Peyer's patch (tissue), 4 donors: ENCODE results near the gene EDA. TPM values are rescaled to one million over a fixed set of nuclear protein-coding genes. Genes with fewer than 3 reads are reported as not detected.

Experiments used
- DNase-seq, 3 donors: peaks; one replicate each; pipeline ENCODE4 v3.0.0-alpha.2; 2017 to 2019
- H3K27ac ChIP-seq, 4 donors: fragments of 200-600 bp; sonication (generic); one replicate each; pipeline ENCODE4 v1.5.1; 2016 to 2019
- H3K27me3 ChIP-seq, 2 donors: fragments of 200-600 bp; sonication (generic); one replicate each; pipeline ENCODE4 v1.5.1; 2019
- H3K36me3 ChIP-seq, 3 donors: fragments of 200-600 bp; sonication (generic); one replicate each; pipeline ENCODE4 v1.5.1; 2016 to 2019
- H3K4me1 ChIP-seq, 4 donors: fragments of 200-600 bp; sonication (generic); one replicate each; pipeline ENCODE4 v1.5.1; 2016 to 2019
- H3K4me3 ChIP-seq, 4 donors: fragments of 200-600 bp; sonication (generic); 1 replicate in 3 of 4; 2 replicates in 1 of 4; pipeline ENCODE4 v1.5.1; 2016 to 2019; ENCODE audit warnings: mild to moderate bottlenecking in 1 of 4
- H3K9me3 ChIP-seq, 4 donors: fragments of 200-600 bp; sonication (generic); one replicate each; pipeline ENCODE4 v1.5.1; 2016 to 2019; ENCODE audit warnings: mild to moderate bottlenecking in 1 of 4
- CTCF ChIP-seq, 6 experiments: fragments of 450-650 bp in 4 of 6; fragments of 200-600 bp in 2 of 6; sonication (generic) in 1 of 6; IDR thresholded peaks; one replicate each; pipeline ENCODE4 v1.5.1; 2017 to 2019; ENCODE audit warnings: antibody characterized with exemption in 6 of 6, mild to moderate bottlenecking in 3 of 6, moderate library complexity in 1 of 6
- POLR2A ChIP-seq, 2 donors: fragments of 450-650 bp; IDR thresholded peaks; one replicate each; pipeline ENCODE4 v1.5.1; 2017; ENCODE audit warnings: antibody characterized with exemption in 2 of 2, mild to moderate bottlenecking in 2 of 2, moderate library complexity in 2 of 2
- total RNA-seq, 4 donors: library from RNA; depleted of rRNA; stranded (reverse); fragments of >200 nt; gene quantifications; one replicate each; pipeline ENCODE4 v1.1.0, GENCODE V29; 2016

The EDA gene
- total RNA-seq, 4 donors from 2014 or later, result 0.18 to 1.3 (median 1.0) TPM; not detected in 1

- TF ChIP-seq CTCF (IDR thresholded peaks at IDR 0.05) (no peak), POLR2A (IDR thresholded peaks at IDR 0.05) (no peak)
- H3K27ac ChIP-seq, result no peak overlapping the region
- no peaks in the 10 kb centered on the region for H3K27me3 ChIP-seq
- no peak overlapping the region for H3K4me3 ChIP-seq
- no peak for DNase-seq
- no peaks in the 10 kb centered on the region for H3K4me1 ChIP-seq
- no peaks in the 10 kb centered on the region for H3K9me3 ChIP-seq
- H3K36me3 ChIP-seq, result no peaks in the 10 kb centered on the region
Measured at GRCh38 chrX:70009049-70009448, 393.1 kb downstream of the EDA start.

GRCh38 chrX:70009970-70010369, 394.1 kb downstream of the EDA start:
- Histone ChIP-seq H3K9me3 (no peaks in the 10 kb centered on the region), H3K4me3 (no peak overlapping the region), H3K27ac (no peak overlapping the region), H3K4me1 (no peaks in the 10 kb centered on the region), H3K27me3 (no peaks in the 10 kb centered on the region), H3K36me3 (no peaks in the 10 kb centered on the region)
- TF ChIP-seq CTCF (IDR thresholded peaks at IDR 0.05) (no peak), POLR2A (IDR thresholded peaks at IDR 0.05) (no peak)
- no peak for DNase-seq

- Histone ChIP-seq H3K4me1 (no peaks in the 10 kb centered on the region), H3K27me3 (no peaks in the 10 kb centered on the region), H3K4me3 (no peak overlapping the region), H3K36me3 (no peaks in the 10 kb centered on the region), H3K27ac (no peak overlapping the region), H3K9me3 (no peaks in the 10 kb centered on the region)
- TF ChIP-seq POLR2A (IDR thresholded peaks at IDR 0.05) (no peak), CTCF (IDR thresholded peaks at IDR 0.05) (no peak)
- no peak for DNase-seq
Measured at GRCh38 chrX:70012756-70013155, 396.8 kb downstream of the EDA start.

GRCh38 chrX:70013466-70014381, 397.8 kb downstream of the EDA start:
- Histone ChIP-seq H3K4me3 (no peak overlapping the region), H3K27ac (no peak overlapping the region), H3K4me1 (no peaks in the 10 kb centered on the region), H3K27me3 (no peaks in the 10 kb centered on the region), H3K36me3 (no peaks in the 10 kb centered on the region), H3K9me3 (no peaks in the 10 kb centered on the region)
- TF ChIP-seq CTCF (IDR thresholded peaks at IDR 0.05), result no peak
- no peak for TF ChIP-seq POLR2A (IDR thresholded peaks at IDR 0.05)
- no peak for DNase-seq

GRCh38 chrX:70016513-70016912, 400.6 kb downstream of the EDA start:
- Histone ChIP-seq H3K36me3 (no peaks in the 10 kb centered on the region), H3K27me3 (no peaks in the 10 kb centered on the region), H3K4me1 (no peaks in the 10 kb centered on the region), H3K27ac (no peak overlapping the region), H3K9me3 (no peaks in the 10 kb centered on the region), H3K4me3 (no peak overlapping the region)
- no peak for DNase-seq
- TF ChIP-seq CTCF (IDR thresholded peaks at IDR 0.05), result no peak
- TF ChIP-seq POLR2A (IDR thresholded peaks at IDR 0.05), result no peak
